Measurements from ENCODE around the gene FAM217B. TPM values are rescaled to one million over a fixed set of nuclear protein-coding genes. Genes with fewer than 3 reads are reported as not detected.

Gene FAM217B
- total RNA-seq, 1 donor from 2014 or later: 27.6 TPM

DNA sequence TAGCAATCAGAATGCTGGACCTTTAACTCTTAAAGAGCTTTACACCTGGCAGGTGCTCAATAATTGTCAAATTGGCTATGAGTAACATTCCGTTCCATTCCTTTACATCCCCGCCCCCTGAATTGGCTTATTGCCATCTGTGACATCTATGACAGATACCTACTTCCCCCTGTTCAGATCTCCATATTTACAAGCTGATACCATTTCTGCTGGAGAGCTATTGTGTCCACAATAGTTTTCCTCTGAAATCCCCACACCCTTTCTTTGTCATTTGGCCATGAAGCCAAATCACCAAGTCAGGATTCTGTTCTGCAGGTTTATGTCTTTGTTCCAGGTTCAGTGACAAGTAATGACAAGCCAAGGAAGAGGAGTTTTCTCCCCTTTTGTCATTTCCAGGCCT, 21.2 kb downstream of the FAM217B start:
- Mint-ChIP-seq H3K27ac (peak overlapping the region; percentile 81), H3K27me3 (no peaks in the 10 kb centered on the region), H3K4me1 (ENCODE audit: unreplicated experiment) (peaks cover 24% of the 10 kb centered on the region), H3K4me3 (peak overlapping the region; percentile 10), H3K36me3 (no peaks in the 10 kb centered on the region), H3K9me3 (no peaks in the 10 kb centered on the region)
- no peak for DNase-seq (ENCODE audit: extremely low spot score, unreplicated experiment)
- no peak for TF ChIP-seq CTCF (conservative IDR thresholded peaks at IDR 0.05)

- Mint-ChIP-seq H3K27ac (peak overlapping the region; percentile 81), H3K4me1 (ENCODE audit: unreplicated experiment) (peaks cover 21% of the 10 kb centered on the region), H3K9me3 (no peaks in the 10 kb centered on the region), H3K27me3 (no peaks in the 10 kb centered on the region), H3K4me3 (no peak overlapping the region), H3K36me3 (no peaks in the 10 kb centered on the region)
- TF ChIP-seq CTCF (conservative IDR thresholded peaks at IDR 0.05): no peak
- no peak for DNase-seq (ENCODE audit: extremely low spot score, unreplicated experiment)
These were observed 22.0 kb downstream of the FAM217B start for GRCh38 chr20:59962155-59962554.

DNA sequence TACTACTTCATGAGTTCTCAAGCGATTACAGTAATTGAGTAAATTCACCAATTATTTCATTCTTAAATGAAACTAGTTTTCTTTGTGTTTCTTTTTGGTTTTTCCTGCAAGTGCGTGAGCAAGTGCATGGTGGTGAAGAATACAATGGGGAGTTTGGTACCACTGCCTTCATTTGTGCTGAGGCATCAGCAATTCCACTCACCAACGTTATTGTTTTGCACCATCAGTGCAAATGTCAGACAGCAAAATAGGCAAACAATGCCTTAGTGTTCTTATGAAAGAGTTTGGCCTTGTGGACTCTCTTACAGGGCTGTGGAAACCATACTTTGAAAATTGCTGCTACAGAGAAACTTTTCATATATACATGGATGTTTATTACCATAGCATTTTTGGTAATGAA, 26.2 kb downstream of the FAM217B start:
- no peaks in the 10 kb centered on the region for H3K27me3 Mint-ChIP-seq
- no peaks in the 10 kb centered on the region for H3K36me3 Mint-ChIP-seq
- peaks cover 6% of the 10 kb centered on the region for H3K4me1 Mint-ChIP-seq (ENCODE audit: unreplicated experiment)
- H3K4me3 Mint-ChIP-seq: no peak overlapping the region
- no peak for TF ChIP-seq CTCF (conservative IDR thresholded peaks at IDR 0.05)
- DNase-seq (ENCODE audit: extremely low spot score, unreplicated experiment): no peak
- H3K27ac Mint-ChIP-seq: no peak overlapping the region
- no peaks in the 10 kb centered on the region for H3K9me3 Mint-ChIP-seq

GRCh38 chr20:59971428-59971827, 31.2 kb downstream of the FAM217B start:
- peak overlapping the region; percentile 66 for H3K27ac Mint-ChIP-seq
- TF ChIP-seq CTCF (conservative IDR thresholded peaks at IDR 0.05): no peak
- no peak overlapping the region for H3K4me3 Mint-ChIP-seq
- no peaks in the 10 kb centered on the region for H3K27me3 Mint-ChIP-seq
- no peak for DNase-seq (ENCODE audit: extremely low spot score, unreplicated experiment)
- no peaks in the 10 kb centered on the region for H3K4me1 Mint-ChIP-seq (ENCODE audit: unreplicated experiment)
- H3K9me3 Mint-ChIP-seq: no peaks in the 10 kb centered on the region
- no peaks in the 10 kb centered on the region for H3K36me3 Mint-ChIP-seq

GRCh38 chr20:59972037-59972801, 32.0 kb downstream of the FAM217B start:
- Mint-ChIP-seq H3K36me3 (no peaks in the 10 kb centered on the region), H3K4me3 (no peak overlapping the region), H3K4me1 (ENCODE audit: unreplicated experiment) (no peaks in the 10 kb centered on the region), H3K27me3 (no peaks in the 10 kb centered on the region), H3K27ac (peak overlapping the region; percentile 42), H3K9me3 (no peaks in the 10 kb centered on the region)
- DNase-seq (ENCODE audit: extremely low spot score, unreplicated experiment): no peak
- TF ChIP-seq CTCF (conservative IDR thresholded peaks at IDR 0.05): no peak

All from type B pancreatic cell (in vitro differentiated cells).